Esophagus squamous epithelium (tissue), 5 donors: Measurements from ENCODE around the gene ZNF35. TPM values are rescaled to one million over a fixed set of nuclear protein-coding genes. Genes with fewer than 3 reads are reported as not detected.
A peak's percentile ranks its signal among the peaks of the same experiment; 100 is the strongest.

Source experiments
- DNase-seq: peaks from one replicate; lab custom pipeline; 2025; lab: John Stamatoyannopoulos, UW
- H3K27ac ChIP-seq, 4 donors: fragments of 200-600 bp; sonication (generic); one replicate each; pipeline ENCODE4 v1.5.1; 2016 to 2019; ENCODE audit warnings: mild to moderate bottlenecking in 1 of 4
- H3K27me3 ChIP-seq, 4 donors: fragments of 200-600 bp; sonication (generic); 1 replicate in 3 of 4; 2 replicates in 1 of 4; pipeline versions ENCODE4 v1.5.1 to v1.6.0; 2017 to 2021; ENCODE audit warnings: antibody characterized with exemption in 1 of 4
- H3K36me3 ChIP-seq, 3 donors: fragments of 200-600 bp; sonication (generic); one replicate each; pipeline ENCODE4 v1.5.1; 2016 to 2019
- H3K4me1 ChIP-seq, 3 donors: fragments of 200-600 bp; sonication (generic); one replicate each; pipeline ENCODE4 v1.5.1; 2017 to 2019
- H3K4me3 ChIP-seq, 4 donors: fragments of 200-600 bp; sonication (generic); 1 replicate in 3 of 4; 2 replicates in 1 of 4; pipeline ENCODE4 v1.5.1; 2016 to 2019; ENCODE audit warnings: mild to moderate bottlenecking in 2 of 4, moderate library complexity in 1 of 4
- H3K9me3 ChIP-seq, 3 donors: fragments of 200-600 bp; sonication (generic); one replicate each; pipeline ENCODE4 v1.5.1; 2016 to 2019
- CTCF ChIP-seq, 6 experiments: fragments of 450-650 bp in 4 of 6; fragments of 200-600 bp in 2 of 6; sonication (generic) in 2 of 6; IDR thresholded peaks; one replicate each; pipeline ENCODE4 v1.5.1; 2016 to 2019; ENCODE audit warnings: antibody characterized with exemption in 6 of 6, mild to moderate bottlenecking in 4 of 6, moderate library complexity in 4 of 6
- POLR2A ChIP-seq, 4 donors: fragments of 450-650 bp; IDR thresholded peaks; one replicate each; pipeline ENCODE4 v1.6.1; 2017; ENCODE audit warnings: antibody characterized with exemption in 4 of 4, mild to moderate bottlenecking in 4 of 4, moderate library complexity in 3 of 4
- WGBS, 2 donors: methylation state at CpG; one replicate each; pipeline ENCODE4 v1.1.5; 2018; 5-methylcytosine and 5-hydroxymethylcytosine counted together
- intact Hi-C: fragments of 100-400 bp; cut with DNase I; formaldehyde crosslinking; loops from one replicate; pipeline ENCODE4 v1.15.0; 2022
- total RNA-seq, 4 donors: library from RNA; depleted of rRNA; stranded (reverse); fragments of >200 nt; gene quantifications; one replicate each; pipeline ENCODE4 v1.1.0, GENCODE V29; 2016
- donor health status: DM: yes; HTN: yes; CAD: no.

The ZNF35 gene
- total RNA-seq, 4 donors from 2014 or later, result 3.7 to 14.3 (median 11.3) TPM

- 94 to 97% methylated on average over 2 to 3 of the region's 3 CpGs for whole genome bisulfite sequencing, 2 donors
- Histone ChIP-seq H3K27ac (no peak overlapping the region), H3K9me3 (peaks cover 0 to 2% (median 0%) of the 10 kb centered on the region in 3 donors), H3K27me3 (no peaks in the 10 kb centered on the region), H3K4me3 (no peak overlapping the region), H3K36me3 (peaks cover 5 to 85% (median 29%) of the 10 kb centered on the region in 3 donors), H3K4me1 (peaks cover 0 to 16% (median 4%) of the 10 kb centered on the region in 3 donors)
- TF ChIP-seq CTCF (IDR thresholded peaks at IDR 0.05) (no peak), POLR2A (IDR thresholded peaks at IDR 0.05) (no peak)
- no peak for DNase-seq
- intact Hi-C loops, result no loop called here
Measured at GRCh38 chr3:44632193-44632592, 16.3 kb upstream of the ZNF35 start.

DNA sequence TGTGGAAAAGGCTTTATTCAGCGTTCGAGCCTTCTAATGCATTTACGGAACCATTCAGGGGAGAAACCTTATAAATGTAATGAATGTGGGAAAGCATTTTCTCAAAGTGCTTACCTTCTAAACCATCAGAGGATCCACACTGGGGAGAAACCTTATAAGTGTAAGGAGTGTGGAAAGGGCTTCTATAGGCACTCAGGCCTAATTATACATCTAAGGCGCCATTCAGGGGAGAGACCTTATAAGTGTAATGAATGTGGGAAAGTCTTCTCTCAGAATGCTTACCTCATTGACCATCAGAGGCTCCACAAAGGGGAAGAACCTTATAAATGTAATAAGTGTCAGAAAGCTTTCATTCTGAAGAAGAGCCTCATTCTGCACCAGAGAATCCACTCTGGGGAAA is 6.2 kb upstream of the ZNF35 start:
- H3K4me1 ChIP-seq, result no peaks in the 10 kb centered on the region
- H3K4me3 ChIP-seq, result no peak overlapping the region
- no peak for DNase-seq
- H3K27ac ChIP-seq, result no peak overlapping the region
- TF ChIP-seq CTCF (IDR thresholded peaks at IDR 0.05), result no peak
- TF ChIP-seq POLR2A (IDR thresholded peaks at IDR 0.05), result no peak
- H3K36me3 ChIP-seq, result peaks cover 13 to 67% (median 20%) of the 10 kb centered on the region in 3 donors
- no peaks in the 10 kb centered on the region for H3K27me3 ChIP-seq
- 95 to 100% methylated on average over 4 of the region's 4 CpGs for WGBS, 2 donors
- H3K9me3 ChIP-seq, result peaks cover 6 to 70% (median 52%) of the 10 kb centered on the region in 3 donors
- intact Hi-C loops, result no loop called here

- H3K4me3 ChIP-seq, result peak overlapping the region in 1 of 4 donors; percentile 7
- no peaks in the 10 kb centered on the region for H3K27me3 ChIP-seq
- no peak for DNase-seq
- peaks cover 6 to 63% (median 52%) of the 10 kb centered on the region in 3 donors for H3K9me3 ChIP-seq
- intact Hi-C loops, result no loop called here
- TF ChIP-seq POLR2A (IDR thresholded peaks at IDR 0.05) (no peak), CTCF (IDR thresholded peaks at IDR 0.05) (no peak)
- H3K36me3 ChIP-seq, result peaks cover 13 to 60% (median 20%) of the 10 kb centered on the region in 3 donors
- no peak overlapping the region for H3K27ac ChIP-seq
- WGBS, 2 donors, result 98 to 99% methylated on average over 4 of the region's 4 CpGs
- peaks cover 0 to under 1% (median 0%) of the 10 kb centered on the region in 3 donors for H3K4me1 ChIP-seq
Measured at GRCh38 chr3:44643024-44643423, 5.5 kb upstream of the ZNF35 start.

DNA sequence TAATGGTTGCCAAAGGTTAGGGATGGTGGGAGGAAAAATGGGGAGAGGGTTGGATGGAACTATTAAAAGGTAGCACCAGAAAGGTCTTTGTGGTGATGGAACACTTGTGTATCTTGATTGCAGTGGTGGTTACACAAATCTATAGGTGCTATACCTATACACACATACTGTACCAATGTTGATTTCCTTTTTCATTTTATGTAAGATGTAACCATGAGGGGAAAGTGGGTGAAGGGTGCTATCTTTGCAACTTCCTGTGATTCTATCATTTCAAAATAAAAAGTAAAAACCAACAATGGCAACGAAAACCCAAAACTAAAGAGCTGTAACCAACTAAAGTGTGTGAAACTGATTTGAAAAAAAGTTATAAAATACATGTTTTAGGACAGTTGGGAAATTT is 761 bp upstream of the ZNF35 start:
- peaks cover 2 to 19% (median 17%) of the 10 kb centered on the region in 3 donors for H3K9me3 ChIP-seq
- TF ChIP-seq POLR2A (IDR thresholded peaks at IDR 0.05) (no peak), CTCF (IDR thresholded peaks at IDR 0.05) (no peak)
- H3K4me1 ChIP-seq, result peaks cover 4 to 18% (median 6%) of the 10 kb centered on the region in 3 donors
- H3K36me3 ChIP-seq, result peaks cover 0 to 35% (median 10%) of the 10 kb centered on the region in 3 donors
- no peak for DNase-seq
- intact Hi-C loops, result no loop called here
- H3K27ac ChIP-seq, result no peak overlapping the region
- H3K4me3 ChIP-seq, result no peak overlapping the region
- no peaks in the 10 kb centered on the region for H3K27me3 ChIP-seq
- 73 to 79% methylated on average over 1 of the region's 1 CpG for WGBS, 2 donors

GRCh38 chr3:44649709-44650108 is 1.2 kb downstream of the ZNF35 start:
- DNase-seq, result no peak
- Histone ChIP-seq H3K27me3 (no peaks in the 10 kb centered on the region), H3K4me3 (peak overlapping the region in 1 of 4 donors; percentile 83), H3K9me3 (no peaks in the 10 kb centered on the region), H3K4me1 (peaks cover 4 to 18% (median 6%) of the 10 kb centered on the region in 3 donors), H3K36me3 (peaks cover 0 to 41% (median 20%) of the 10 kb centered on the region in 3 donors), H3K27ac (no peak overlapping the region)
- TF ChIP-seq POLR2A (IDR thresholded peaks at IDR 0.05) (no peak), CTCF (IDR thresholded peaks at IDR 0.05) (no peak)
- WGBS, 2 donors, result 76 to 100% methylated on average over 1 of the region's 1 CpG
- intact Hi-C loops, result no loop called here
